ENCODE measurements around the gene TMEM9B.
"Not testable (repeated sequence)": the region's sequence is repeated elsewhere in the genome, so short reads cannot be mapped to it uniquely, and the experiment has no call there.

Gene TMEM9B

GRCh38 chr11:8948886-8949285 is 15.4 kb downstream of the TMEM9B start:
- Histone ChIP-seq H3K9me3 (ENCODE audit: control insufficient read depth, low read length) (no peaks in the 10 kb centered on the region), H3K4me1 (ENCODE audit: control insufficient read depth, insufficient read depth, low read length, poor library complexity, severe bottlenecking) (no peaks in the 10 kb centered on the region), H3K36me3 (ENCODE audit: control insufficient read depth, insufficient read depth, low read length) (peaks cover 50% of the 10 kb centered on the region), H3K27ac (ENCODE audit: insufficient read depth, low read length, poor library complexity, severe bottlenecking) (no peak overlapping the region), H3K27me3 (replicated peaks; ENCODE audit: control insufficient read depth, insufficient read depth, low read length, poor library complexity, severe bottlenecking) (no peaks in the 10 kb centered on the region), H3K4me3 (ENCODE audit: insufficient read depth, low read depth, low read length, poor library complexity, severe bottlenecking) (no peak overlapping the region)
- no peak for DNase-seq

DNA sequence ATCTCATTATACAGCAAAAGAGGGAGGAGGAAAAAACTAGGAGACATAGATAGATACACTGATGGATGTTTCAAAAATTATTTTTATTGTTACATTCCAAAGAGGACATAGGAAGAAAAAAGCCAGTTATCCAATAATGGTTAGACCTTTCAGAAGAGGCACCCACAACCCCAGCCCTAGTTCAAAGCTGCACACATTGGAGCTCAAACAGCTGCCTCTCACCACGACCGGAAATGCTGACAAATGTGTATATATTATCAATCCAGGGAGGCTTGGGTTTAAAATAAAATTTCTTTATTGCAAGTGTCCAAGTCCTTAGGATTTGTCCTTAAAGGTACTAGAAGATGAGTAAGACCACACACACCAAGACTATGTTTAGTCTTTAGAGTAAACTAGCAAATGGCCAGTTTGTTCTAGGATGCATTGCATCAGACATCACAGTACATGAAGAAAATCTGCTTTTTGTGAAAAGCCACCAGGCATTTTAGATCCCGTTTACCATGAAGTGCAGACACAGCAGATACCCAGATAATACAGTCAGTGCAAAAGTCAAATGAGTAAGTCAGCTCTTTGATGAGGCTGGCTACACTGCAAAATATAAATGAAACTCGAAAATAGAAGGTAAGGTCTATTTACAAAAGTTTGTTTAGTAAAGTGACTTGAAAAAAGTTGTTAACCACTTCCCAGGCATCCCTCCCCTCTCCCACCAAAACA is 16.9 kb downstream of the TMEM9B start:
- DNase-seq: no peak
- peaks cover 36% of the 10 kb centered on the region for H3K36me3 ChIP-seq (ENCODE audit: control insufficient read depth, insufficient read depth, low read length)
- H3K27ac ChIP-seq (ENCODE audit: insufficient read depth, low read length, poor library complexity, severe bottlenecking): no peak overlapping the region
- no peak overlapping the region for H3K4me3 ChIP-seq (ENCODE audit: insufficient read depth, low read depth, low read length, poor library complexity, severe bottlenecking)
- H3K4me1 ChIP-seq (ENCODE audit: control insufficient read depth, insufficient read depth, low read length, poor library complexity, severe bottlenecking): no peaks in the 10 kb centered on the region
- no peaks in the 10 kb centered on the region for H3K9me3 ChIP-seq (ENCODE audit: control insufficient read depth, low read length)
- no peaks in the 10 kb centered on the region for H3K27me3 ChIP-seq (replicated peaks; ENCODE audit: control insufficient read depth, insufficient read depth, low read length, poor library complexity, severe bottlenecking)

GRCh38 chr11:8942518-8943066 is 21.6 kb downstream of the TMEM9B start, which contains the start of gene ASCL3:
Gene ASCL3, minus strand, starts transcription at chr11:8943016. Its CDS starts 4,855 bp downstream, at chr11:8938161.
- Histone ChIP-seq H3K9me3 (ENCODE audit: control insufficient read depth, low read length) (no peaks in the 10 kb centered on the region), H3K27me3 (replicated peaks; ENCODE audit: control insufficient read depth, insufficient read depth, low read length, poor library complexity, severe bottlenecking) (no peaks in the 10 kb centered on the region), H3K36me3 (ENCODE audit: control insufficient read depth, insufficient read depth, low read length) (peaks cover 7% of the 10 kb centered on the region), H3K27ac (ENCODE audit: insufficient read depth, low read length, poor library complexity, severe bottlenecking) (no peak within 1 kb of the TSS), H3K4me3 (ENCODE audit: insufficient read depth, low read depth, low read length, poor library complexity, severe bottlenecking) (no peak within 1 kb of the TSS), H3K4me1 (ENCODE audit: control insufficient read depth, insufficient read depth, low read length, poor library complexity, severe bottlenecking) (no peaks in the 10 kb centered on the region)
- DNase-seq: no peak

DNA sequence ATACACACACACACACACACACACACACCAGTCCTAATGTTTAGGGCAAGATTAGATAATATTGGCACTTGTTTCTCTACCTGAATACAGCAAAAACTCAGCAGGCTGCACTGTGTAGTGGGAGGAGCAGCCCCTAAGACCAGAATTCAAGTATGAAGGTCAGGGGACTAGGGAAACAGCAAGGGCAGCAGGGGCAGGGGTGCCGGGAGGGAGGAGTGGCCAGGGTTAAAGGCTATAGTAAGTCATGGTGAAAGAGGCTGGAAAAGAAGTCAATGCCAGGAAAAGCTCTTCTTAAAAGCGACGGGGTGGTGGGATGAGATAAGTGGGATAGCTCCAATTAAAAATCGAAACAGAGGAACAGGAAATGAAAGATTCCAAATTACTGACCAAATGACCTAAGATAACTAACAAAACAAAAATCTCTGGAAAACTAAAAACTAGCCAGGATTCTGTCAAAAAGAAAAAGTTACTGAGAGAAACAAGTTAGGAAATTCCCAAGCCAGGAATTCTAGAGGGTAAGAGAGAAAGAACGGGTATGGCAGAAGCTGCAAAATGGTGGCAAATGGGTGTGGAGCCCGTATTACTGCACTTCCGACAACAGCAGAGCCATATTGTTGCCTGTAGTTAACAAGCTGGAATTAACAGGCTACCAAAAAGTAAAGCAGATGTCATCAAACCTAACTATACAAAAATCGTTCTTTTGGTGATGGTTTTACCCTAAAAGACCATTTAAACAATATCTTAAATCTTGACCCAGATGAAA is 22.7 kb downstream of the TMEM9B start:
- no peaks in the 10 kb centered on the region for H3K27me3 ChIP-seq (replicated peaks; ENCODE audit: control insufficient read depth, insufficient read depth, low read length, poor library complexity, severe bottlenecking)
- H3K9me3 ChIP-seq (ENCODE audit: control insufficient read depth, low read length): no peaks in the 10 kb centered on the region
- H3K4me3 ChIP-seq (ENCODE audit: insufficient read depth, low read depth, low read length, poor library complexity, severe bottlenecking): no peak overlapping the region
- DNase-seq: no peak
- H3K36me3 ChIP-seq (ENCODE audit: control insufficient read depth, insufficient read depth, low read length): no peaks in the 10 kb centered on the region
- no peak overlapping the region for H3K27ac ChIP-seq (ENCODE audit: insufficient read depth, low read length, poor library complexity, severe bottlenecking)
- no peaks in the 10 kb centered on the region for H3K4me1 ChIP-seq (ENCODE audit: control insufficient read depth, insufficient read depth, low read length, poor library complexity, severe bottlenecking)

DNA sequence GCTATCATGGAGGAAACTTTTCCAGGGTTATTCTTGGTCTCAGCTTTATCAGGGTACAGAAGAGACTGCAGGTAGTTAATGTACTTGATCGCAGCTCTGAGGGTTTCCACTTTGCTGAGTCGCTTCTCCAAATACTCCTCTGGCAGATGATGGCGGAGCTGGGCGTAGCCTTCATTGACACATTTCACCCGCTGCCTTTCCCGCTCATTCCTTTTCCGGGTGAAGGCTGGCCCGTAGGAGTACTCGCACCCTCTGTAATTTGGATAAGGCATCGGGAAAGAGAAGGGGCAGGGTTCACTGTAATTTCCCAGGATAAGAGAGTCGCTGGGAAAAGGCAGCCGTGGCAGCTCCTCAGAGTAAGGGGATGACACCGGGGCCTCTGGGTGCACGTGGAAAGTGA is 26.6 kb downstream of the TMEM9B start:
- Histone ChIP-seq H3K9me3 (ENCODE audit: control insufficient read depth, low read length) (no peaks in the 10 kb centered on the region), H3K27ac (ENCODE audit: insufficient read depth, low read length, poor library complexity, severe bottlenecking) (no peak overlapping the region)
- DNase-seq: no peak

GRCh38 chr11:8937159-8937558 is 27.1 kb downstream of the TMEM9B start:
- DNase-seq: no peak
- no peak overlapping the region for H3K27ac ChIP-seq (ENCODE audit: insufficient read depth, low read length, poor library complexity, severe bottlenecking)
- no peak overlapping the region for H3K4me3 ChIP-seq (ENCODE audit: insufficient read depth, low read depth, low read length, poor library complexity, severe bottlenecking)
- no peaks in the 10 kb centered on the region for H3K27me3 ChIP-seq (replicated peaks; ENCODE audit: control insufficient read depth, insufficient read depth, low read length, poor library complexity, severe bottlenecking)
- H3K4me1 ChIP-seq (ENCODE audit: control insufficient read depth, insufficient read depth, low read length, poor library complexity, severe bottlenecking): no peaks in the 10 kb centered on the region
- no peaks in the 10 kb centered on the region for H3K36me3 ChIP-seq (ENCODE audit: control insufficient read depth, insufficient read depth, low read length)
- H3K9me3 ChIP-seq (ENCODE audit: control insufficient read depth, low read length): no peaks in the 10 kb centered on the region

More for the DNA sequence above, 26.6 kb downstream of the TMEM9B start:
- Histone ChIP-seq H3K36me3 (ENCODE audit: control insufficient read depth, insufficient read depth, low read length) (no peaks in the 10 kb centered on the region), H3K4me1 (ENCODE audit: control insufficient read depth, insufficient read depth, low read length, poor library complexity, severe bottlenecking) (no peaks in the 10 kb centered on the region), H3K4me3 (ENCODE audit: insufficient read depth, low read depth, low read length, poor library complexity, severe bottlenecking) (no peak overlapping the region), H3K27me3 (replicated peaks; ENCODE audit: control insufficient read depth, insufficient read depth, low read length, poor library complexity, severe bottlenecking) (no peaks in the 10 kb centered on the region)

- H3K4me1 ChIP-seq (ENCODE audit: control insufficient read depth, insufficient read depth, low read length, poor library complexity, severe bottlenecking); H3K4me3 ChIP-seq (ENCODE audit: insufficient read depth, low read depth, low read length, poor library complexity, severe bottlenecking); H3K36me3 ChIP-seq (ENCODE audit: control insufficient read depth, insufficient read depth, low read length); DNase-seq; H3K27ac ChIP-seq (ENCODE audit: insufficient read depth, low read length, poor library complexity, severe bottlenecking); H3K9me3 ChIP-seq (ENCODE audit: control insufficient read depth, low read length); H3K27me3 ChIP-seq (replicated peaks; ENCODE audit: control insufficient read depth, insufficient read depth, low read length, poor library complexity, severe bottlenecking): not testable (repeated sequence)
Observed at GRCh38 chr11:8935789-8936188, 28.5 kb downstream of the TMEM9B start.

DNA sequence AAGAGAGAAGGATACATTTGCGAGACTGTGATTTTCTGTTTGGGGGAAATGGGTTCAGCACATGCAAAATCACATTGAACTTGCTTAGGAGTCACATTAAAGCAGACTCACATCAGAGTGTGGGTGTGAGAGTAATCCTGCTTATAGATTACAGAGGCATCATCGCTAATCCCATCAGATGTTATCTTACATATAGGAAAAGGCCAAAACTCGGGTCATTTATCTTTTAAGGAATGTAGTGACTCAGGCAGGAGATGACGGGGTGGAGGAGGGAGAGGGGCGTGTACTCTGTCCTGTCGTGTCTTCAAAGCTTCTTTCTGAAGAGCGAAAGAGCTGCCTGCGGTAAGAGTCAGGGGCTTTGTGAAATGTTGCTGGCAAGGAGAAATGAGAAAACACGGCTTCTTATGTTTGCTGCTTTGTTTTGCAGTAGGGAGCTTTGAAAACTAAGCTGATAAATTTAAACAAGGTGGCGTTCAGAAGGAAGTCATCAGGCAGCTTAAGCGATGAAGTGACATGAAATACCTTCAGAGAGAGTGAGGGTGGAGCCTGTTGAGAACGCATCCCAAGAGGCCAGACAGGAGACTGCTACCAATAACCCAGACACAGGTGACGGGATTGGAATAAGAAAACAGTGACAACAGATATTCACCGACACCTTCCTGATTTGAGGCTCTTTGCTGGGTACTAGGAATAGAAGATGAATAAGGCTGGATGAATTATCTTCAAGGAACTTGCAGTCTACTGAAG is 29.3 kb downstream of the TMEM9B start:
- Histone ChIP-seq H3K4me3 (ENCODE audit: insufficient read depth, low read depth, low read length, poor library complexity, severe bottlenecking) (no peak overlapping the region), H3K27me3 (replicated peaks; ENCODE audit: control insufficient read depth, insufficient read depth, low read length, poor library complexity, severe bottlenecking) (no peaks in the 10 kb centered on the region), H3K9me3 (ENCODE audit: control insufficient read depth, low read length) (no peaks in the 10 kb centered on the region), H3K4me1 (ENCODE audit: control insufficient read depth, insufficient read depth, low read length, poor library complexity, severe bottlenecking) (no peaks in the 10 kb centered on the region), H3K27ac (ENCODE audit: insufficient read depth, low read length, poor library complexity, severe bottlenecking) (no peak overlapping the region), H3K36me3 (ENCODE audit: control insufficient read depth, insufficient read depth, low read length) (no peaks in the 10 kb centered on the region)
- DNase-seq: no peak

GRCh38 chr11:8933931-8934330 is 30.3 kb downstream of the TMEM9B start:
- DNase-seq: no peak
- H3K36me3 ChIP-seq (ENCODE audit: control insufficient read depth, insufficient read depth, low read length): no peaks in the 10 kb centered on the region
- H3K27ac ChIP-seq (ENCODE audit: insufficient read depth, low read length, poor library complexity, severe bottlenecking): no peak overlapping the region
- no peaks in the 10 kb centered on the region for H3K9me3 ChIP-seq (ENCODE audit: control insufficient read depth, low read length)
- H3K27me3 ChIP-seq (replicated peaks; ENCODE audit: control insufficient read depth, insufficient read depth, low read length, poor library complexity, severe bottlenecking): no peaks in the 10 kb centered on the region
- no peak overlapping the region for H3K4me3 ChIP-seq (ENCODE audit: insufficient read depth, low read depth, low read length, poor library complexity, severe bottlenecking)
- H3K4me1 ChIP-seq (ENCODE audit: control insufficient read depth, insufficient read depth, low read length, poor library complexity, severe bottlenecking): no peaks in the 10 kb centered on the region
